ENCODE data around the gene ITIH3.

The ITIH3 gene

GRCh38 chr3:52829906-52830463 lies 35.4 kb downstream of the ITIH3 start:
- DNase-seq = no peak

GRCh38 chr3:52830535-52831258 lies 36.1 kb downstream of the ITIH3 start, which contains the start of gene ITIH4:
Gene ITIH4 (minus strand): TSS chr3:52830672. CDS start chr3:52830642, 30 bp downstream.
- DNase-seq = no peak

GRCh38 chr3:52831500-52832301 lies 37.1 kb downstream of the ITIH3 start:
- no peak for DNase-seq

- DNase-seq = no peak
Observed at GRCh38 chr3:52833202-52833601, 38.6 kb downstream of the ITIH3 start.

- no peak for DNase-seq
Observed at GRCh38 chr3:52834871-52835501, 40.4 kb downstream of the ITIH3 start, which contains the start of gene MUSTN1. Gene MUSTN1 (minus strand): TSS chr3:52835019. CDS start chr3:52834948, 71 bp downstream.

GRCh38 chr3:52835766-52836470 lies 41.3 kb downstream of the ITIH3 start:
- DNase-seq = no peak

- no peak for DNase-seq
Observed at GRCh38 chr3:52836471-52836845, 41.9 kb downstream of the ITIH3 start.

- no peak for DNase-seq
Observed at GRCh38 chr3:52836986-52837385, 42.4 kb downstream of the ITIH3 start.

- no peak for DNase-seq
Observed at GRCh38 chr3:52838561-52839267, 44.1 kb downstream of the ITIH3 start.

GRCh38 chr3:52839268-52839575 lies 44.6 kb downstream of the ITIH3 start:
- DNase-seq = no peak

- DNase-seq = no peak
Observed at GRCh38 chr3:52839892-52840545, 45.4 kb downstream of the ITIH3 start.

GRCh38 chr3:52841211-52841980 lies 46.8 kb downstream of the ITIH3 start:
- DNase-seq = no peak

- DNase-seq = no peak
Observed at GRCh38 chr3:52841981-52842340, 47.4 kb downstream of the ITIH3 start.

- no peak for DNase-seq
Observed at GRCh38 chr3:52842424-52842823, 47.8 kb downstream of the ITIH3 start.

GRCh38 chr3:52843108-52843865 lies 48.7 kb downstream of the ITIH3 start:
- no peak for DNase-seq

- no peak for DNase-seq
Observed at GRCh38 chr3:52843881-52844280, 49.3 kb downstream of the ITIH3 start.

GRCh38 chr3:52844290-52844975 lies 49.8 kb downstream of the ITIH3 start:
- DNase-seq = no peak

- DNase-seq = no peak
Observed at GRCh38 chr3:52845157-52845556, 50.6 kb downstream of the ITIH3 start.

GRCh38 chr3:52845691-52846431 lies 51.3 kb downstream of the ITIH3 start:
- DNase-seq = no peak
